Measurements from ENCODE around the gene SPINK1. TPM values are rescaled to one million over a fixed set of nuclear protein-coding genes. Genes with fewer than 3 reads are reported as not detected.

The SPINK1 gene
- total RNA-seq, 1 donor from 2014 or later, result 3,409 TPM

- Mint-ChIP-seq H3K4me3 (ENCODE audit: low read depth) (no peak overlapping the region), H3K27ac (no peak overlapping the region), H3K36me3 (ENCODE audit: insufficient read depth) (no peaks in the 10 kb centered on the region), H3K4me1 (ENCODE audit: low read depth) (peaks cover 2% of the 10 kb centered on the region), H3K9me3 (ENCODE audit: low read depth) (no peaks in the 10 kb centered on the region), H3K27me3 (peaks cover 7% of the 10 kb centered on the region)
- no peak for TF ChIP-seq CTCF (IDR thresholded peaks at IDR 0.05; ENCODE audit: unreplicated experiment)
- DNase-seq (ENCODE audit: low spot score, unreplicated experiment), result no peak
Observed at GRCh38 chr5:147852365-147852764, 20.9 kb upstream of the SPINK1 start.

GRCh38 chr5:147851578-147851977, 20.1 kb upstream of the SPINK1 start:
- H3K27ac Mint-ChIP-seq, result no peak overlapping the region
- TF ChIP-seq CTCF (IDR thresholded peaks at IDR 0.05; ENCODE audit: unreplicated experiment), result no peak
- no peak for DNase-seq (ENCODE audit: low spot score, unreplicated experiment)
- H3K36me3 Mint-ChIP-seq (ENCODE audit: insufficient read depth), result no peaks in the 10 kb centered on the region
- H3K4me3 Mint-ChIP-seq (ENCODE audit: low read depth), result no peak overlapping the region
- H3K9me3 Mint-ChIP-seq (ENCODE audit: low read depth), result no peaks in the 10 kb centered on the region
- H3K4me1 Mint-ChIP-seq (ENCODE audit: low read depth), result peaks cover 2% of the 10 kb centered on the region
- peaks cover 7% of the 10 kb centered on the region for H3K27me3 Mint-ChIP-seq

GRCh38 chr5:147849226-147849625, 17.8 kb upstream of the SPINK1 start:
- H3K9me3 Mint-ChIP-seq (ENCODE audit: low read depth), result no peaks in the 10 kb centered on the region
- TF ChIP-seq CTCF (IDR thresholded peaks at IDR 0.05; ENCODE audit: unreplicated experiment), result no peak
- no peak overlapping the region for H3K4me3 Mint-ChIP-seq (ENCODE audit: low read depth)
- H3K27me3 Mint-ChIP-seq, result peaks cover 7% of the 10 kb centered on the region
- DNase-seq (ENCODE audit: low spot score, unreplicated experiment), result no peak
- H3K36me3 Mint-ChIP-seq (ENCODE audit: insufficient read depth), result no peaks in the 10 kb centered on the region
- H3K27ac Mint-ChIP-seq, result no peak overlapping the region
- H3K4me1 Mint-ChIP-seq (ENCODE audit: low read depth), result peaks cover 4% of the 10 kb centered on the region

- Mint-ChIP-seq H3K4me1 (ENCODE audit: low read depth) (peaks cover 15% of the 10 kb centered on the region), H3K4me3 (ENCODE audit: low read depth) (no peak overlapping the region), H3K9me3 (ENCODE audit: low read depth) (peaks cover 2% of the 10 kb centered on the region), H3K27ac (no peak overlapping the region), H3K36me3 (ENCODE audit: insufficient read depth) (no peaks in the 10 kb centered on the region), H3K27me3 (peaks cover 7% of the 10 kb centered on the region)
- no peak for DNase-seq (ENCODE audit: low spot score, unreplicated experiment)
- no peak for TF ChIP-seq CTCF (IDR thresholded peaks at IDR 0.05; ENCODE audit: unreplicated experiment)
Observed at GRCh38 chr5:147845618-147846017, 14.1 kb upstream of the SPINK1 start.

GRCh38 chr5:147844846-147845245, 13.4 kb upstream of the SPINK1 start:
- peaks cover 15% of the 10 kb centered on the region for H3K4me1 Mint-ChIP-seq (ENCODE audit: low read depth)
- H3K4me3 Mint-ChIP-seq (ENCODE audit: low read depth), result no peak overlapping the region
- no peaks in the 10 kb centered on the region for H3K36me3 Mint-ChIP-seq (ENCODE audit: insufficient read depth)
- H3K27ac Mint-ChIP-seq, result no peak overlapping the region
- H3K9me3 Mint-ChIP-seq (ENCODE audit: low read depth), result peaks cover 2% of the 10 kb centered on the region
- no peak for DNase-seq (ENCODE audit: low spot score, unreplicated experiment)
- no peak for TF ChIP-seq CTCF (IDR thresholded peaks at IDR 0.05; ENCODE audit: unreplicated experiment)
- H3K27me3 Mint-ChIP-seq, result peaks cover 7% of the 10 kb centered on the region

Measured in progenitor cell of endocrine pancreas (in vitro differentiated cells).